IMR-90 (cell line): ENCODE measurements around the gene STAB1. TPM values are rescaled to one million over a fixed set of nuclear protein-coding genes. Genes with fewer than 3 reads are reported as not detected.

ENCODE experiments used
- ATAC-seq: fragments of 200-7000 bp; cut with Tn5 transposase; 2 replicates; pipeline ENCODE4 v1.9.1; 2020; ENCODE audit warnings: low read depth, mild to moderate bottlenecking, moderate library complexity
- BruUV-seq: library from RNA; stranded (reverse); fragments of 400-500 nt; replicated peaks from 2 replicates; lab custom pipeline; 2021; lab: Mats Ljungman, UMichigan
- CTCF ChIA-PET: fragments of 300-600 bp; formaldehyde crosslinking; extraction: SDS; loops from one replicate; lab custom pipeline; 2021; ENCODE audit warnings: antibody characterized with exemption; lab: Yijun Ruan, JAX
- POLR2A ChIA-PET: fragments of 300-600 bp; sonication (Branson Sonifier 250); formaldehyde crosslinking; loops from one replicate; lab custom pipeline; 2022; ENCODE audit warnings: antibody characterized with exemption; ENCODE audit not compliant: unreplicated experiment; lab: Charles Lee
- DNase-seq: peaks from one replicate; pipeline ENCODE4 v3.0.0; 2013
- H2AFZ ChIP-seq: replicated peaks from 2 replicates; pipeline ENCODE3; 2013; ENCODE audit warnings: low read length, mild to moderate bottlenecking; ENCODE audit not compliant: poor library complexity
- H2AK5ac ChIP-seq: 2 replicates; pipeline ENCODE4 v1.6.1; 2013; ENCODE audit warnings: low read depth, low read length, inconsistent platforms
- H2AK9ac ChIP-seq: replicated peaks from 2 replicates; pipeline ENCODE3; 2013; ENCODE audit warnings: mild to moderate bottlenecking, low read depth, low read length, moderate library complexity; ENCODE audit not compliant: poor library complexity
- H2BK120ac ChIP-seq: 2 replicates; pipeline ENCODE4 v1.6.1; 2013; ENCODE audit warnings: low read depth, low read length, inconsistent platforms
- H2BK15ac ChIP-seq: 3 replicates; pipeline ENCODE4 v1.6.1; 2013; ENCODE audit warnings: low read depth, low read length, inconsistent platforms
- H2BK20ac ChIP-seq: 2 replicates; pipeline ENCODE4 v1.6.1; 2013; ENCODE audit warnings: low read depth, mild to moderate bottlenecking, inconsistent platforms, low read length, moderate library complexity
- H2BK5ac ChIP-seq: 2 replicates; pipeline ENCODE4 v1.6.1; 2013; ENCODE audit warnings: mild to moderate bottlenecking, low read depth, low read length, inconsistent platforms; ENCODE audit not compliant: poor library complexity, severe bottlenecking
- H3K14ac ChIP-seq: replicated peaks from 2 replicates; pipeline ENCODE4 v1.6.1; 2013; ENCODE audit warnings: low read depth, low read length, inconsistent platforms
- H3K18ac ChIP-seq: 2 replicates; pipeline ENCODE4 v1.6.1; 2013; ENCODE audit warnings: low read depth, low read length, control low read depth
- H3K23ac ChIP-seq: 2 replicates; pipeline ENCODE4 v1.6.1; 2013; ENCODE audit warnings: low read depth, low read length, inconsistent platforms
- H3K27ac ChIP-seq: 2 replicates; pipeline ENCODE4 v1.5.1; 2013; ENCODE audit warnings: mild to moderate bottlenecking, control low read depth, low read length; ENCODE audit not compliant: insufficient read depth
- H3K27me3 ChIP-seq: 2 replicates; pipeline ENCODE4 v1.6.1; 2013; ENCODE audit warnings: low read length; ENCODE audit not compliant: control insufficient read depth, insufficient read depth
- H3K36me3 ChIP-seq: 2 replicates; pipeline ENCODE4 v1.6.1; 2013; ENCODE audit warnings: low read length, mixed read lengths; ENCODE audit not compliant: control insufficient read depth, insufficient read depth
- H3K4ac ChIP-seq: 2 replicates; pipeline ENCODE4 v1.6.1; 2013; ENCODE audit warnings: low read depth, low read length, inconsistent platforms
- H3K4me1 ChIP-seq: 2 replicates; pipeline ENCODE4 v1.6.1; 2013; ENCODE audit warnings: low read length, mixed read lengths; ENCODE audit not compliant: control insufficient read depth, insufficient read depth
- H3K4me2 ChIP-seq: 2 replicates; pipeline ENCODE4 v1.6.1; 2013; ENCODE audit warnings: low read depth, mild to moderate bottlenecking, control low read depth, low read length, moderate library complexity
- H3K4me3 ChIP-seq: 2 replicates; pipeline ENCODE4 v1.5.1; 2013; ENCODE audit warnings: low read depth, mild to moderate bottlenecking, control low read depth, low read length, moderate library complexity; ENCODE audit not compliant: insufficient read depth
- H3K56ac ChIP-seq: 2 replicates; pipeline ENCODE4 v1.6.1; 2013; ENCODE audit warnings: low read length, inconsistent platforms; ENCODE audit not compliant: insufficient read depth; ENCODE audit errors: extremely low read depth
- H3K79me1 ChIP-seq, 2 experiments: 2 replicates each; pipeline ENCODE4 v1.6.1; 2013; ENCODE audit warnings: low read length in 2 of 2, inconsistent platforms in 1 of 2, low read depth in 1 of 2
- H3K9ac ChIP-seq: 2 replicates; pipeline ENCODE4 v1.6.1; 2013; ENCODE audit warnings: low read depth, low read length, control low read depth
- H3K9me1 ChIP-seq: 2 replicates; pipeline ENCODE4 v1.6.1; 2013; ENCODE audit warnings: low read length, inconsistent platforms; ENCODE audit not compliant: insufficient read depth
- H3K9me3 ChIP-seq: 2 replicates; pipeline ENCODE4 v1.6.1; 2013; ENCODE audit warnings: low read length; ENCODE audit not compliant: control insufficient read depth, insufficient read depth
- H4K20me1 ChIP-seq: 2 replicates; pipeline ENCODE4 v1.6.1; 2013; ENCODE audit warnings: low read length, inconsistent platforms; ENCODE audit not compliant: insufficient read depth
- H4K5ac ChIP-seq: 2 replicates; pipeline ENCODE4 v1.6.1; 2013; ENCODE audit warnings: mild to moderate bottlenecking, low read depth, low read length, control low read depth
- H4K8ac ChIP-seq, 2 experiments: 2 replicates each; pipeline ENCODE4 v1.6.1; 2013; ENCODE audit warnings: low read depth in 2 of 2, low read length in 2 of 2, control low read depth in 1 of 2, inconsistent platforms in 1 of 2
- H4K91ac ChIP-seq: 2 replicates; pipeline ENCODE4 v1.6.1; 2013; ENCODE audit warnings: low read depth, low read length, inconsistent platforms; ENCODE audit not compliant: insufficient read depth
- CHD1 ChIP-seq: IDR thresholded peaks from 2 replicates; pipeline ENCODE4 v1.6.1; 2012; ENCODE audit warnings: low read depth, low read length, improper control_type of control experiment
- CTCF ChIP-seq: conservative IDR thresholded peaks from 2 replicates; pipeline ENCODE4 v1.5.1; 2012; ENCODE audit warnings: mild to moderate bottlenecking, low read depth, low read length, improper control_type of control experiment
- ELK1 ChIP-seq: fragments of 150-350 bp; IDR thresholded peaks from 2 replicates; pipeline ENCODE4 v1.6.1; 2016; ENCODE audit warnings: low read depth, mild to moderate bottlenecking, low read length, moderate library complexity, borderline replicate concordance
- FOS ChIP-seq: fragments of 150-350 bp; IDR thresholded peaks from 2 replicates; pipeline ENCODE4 v1.6.1; 2016; ENCODE audit warnings: low read depth, low read length
- MXI1 ChIP-seq: IDR thresholded peaks from 2 replicates; pipeline ENCODE4 v1.6.1; 2012; ENCODE audit warnings: low read depth, mild to moderate bottlenecking, low read length, moderate library complexity, borderline replicate concordance
- NFE2L2 ChIP-seq: fragments of 150-350 bp; IDR thresholded peaks from 2 replicates; pipeline ENCODE4 v1.6.1; 2016; ENCODE audit warnings: low read depth, mild to moderate bottlenecking, low read length
- POLR2A ChIP-seq: IDR thresholded peaks from 2 replicates; pipeline ENCODE4 v1.6.1; 2012; ENCODE audit warnings: mild to moderate bottlenecking, low read depth, low read length
- RAD21 ChIP-seq: IDR thresholded peaks from 2 replicates; pipeline ENCODE4 v1.6.1; 2012; ENCODE audit warnings: low read length, improper control_type of control experiment
- RFX5 ChIP-seq: IDR thresholded peaks from 2 replicates; pipeline ENCODE4 v1.8.0; 2012; ENCODE audit warnings: low read depth, mild to moderate bottlenecking, low read length, moderate library complexity
- USF2 ChIP-seq: fragments of 150-350 bp; IDR thresholded peaks from 2 replicates; pipeline ENCODE4 v1.6.1; 2017; ENCODE audit warnings: mild to moderate bottlenecking, antibody characterized with exemption, low read length, low read depth
- WGBS, 2 experiments: methylation state at CpG; one replicate each; pipeline versions ENCODE4 v1.1.5 to v1.1.7; 2013; ENCODE audit warnings: missing lambda C conversion rate in 2 of 2; ENCODE audit not compliant: insufficient read length in 1 of 2; ENCODE audit errors: extremely low coverage in 2 of 2; 5-methylcytosine and 5-hydroxymethylcytosine counted together
- dilution Hi-C: fragments of 300-500 bp; cut with HindIII; formaldehyde crosslinking; loops from one replicate; pipeline ENCODE4 v1.14.3; 2018; ENCODE audit warnings: low sequenced_read_pairs; ENCODE audit not compliant: unreplicated experiment
- in situ Hi-C: fragments of 300-500 bp; cut with MboI; formaldehyde crosslinking; loops from 3 replicates; pipeline ENCODE4 v1.14.3; 2019; ENCODE audit warnings: low sequenced_read_pairs, inconsistent platforms, mixed read lengths
- intact Hi-C: fragments of 100-400 bp; cut with micrococcal nuclease; formaldehyde crosslinking; loops from 2 replicates; pipeline ENCODE4 v1.10.0; 2022
- polyA plus RNA-seq, 3 experiments: library from polyadenylated mRNA; depleted of rRNA; stranded (reverse); fragments of >200 nt; gene quantifications; 2 replicates each; pipeline ENCODE4 v1.2.3, GENCODE V29; 2012; ENCODE audit warnings: low replicate concordance in 1 of 3
- total RNA-seq: library from RNA; depleted of rRNA; stranded (reverse); fragments of >200 nt; gene quantifications from 2 replicates; pipeline ENCODE4 v1.2.3, GENCODE V29; 2012

The STAB1 gene
- total and polyA plus RNA-seq, 2 of the 4 experiments (the other 2 are of a cell fraction) = not detected

GRCh38 chr3:52458031-52458760 is 36.9 kb upstream of the STAB1 start:
- Histone ChIP-seq H2BK20ac (no peak overlapping the region), H4K5ac (no peak overlapping the region), H3K27ac (no peak overlapping the region), H2AK9ac (no peak overlapping the region), H3K9me3 (no peaks in the 10 kb centered on the region), H3K79me1 (peaks cover 37 to 65% of the 10 kb centered on the region in 2 experiments), H4K20me1 (peaks cover 27% of the 10 kb centered on the region), H3K4ac (no peak overlapping the region), H3K23ac (no peak overlapping the region), H3K9me1 (peaks cover 20% of the 10 kb centered on the region), H4K8ac (no peak overlapping the region), H3K27me3 (no peaks in the 10 kb centered on the region), H2AFZ (no peak overlapping the region), H3K18ac (no peak overlapping the region), H2BK5ac (no peak overlapping the region), H3K4me3 (no peak overlapping the region), H2BK120ac (no peak overlapping the region), H3K36me3 (peaks cover 37% of the 10 kb centered on the region), H2BK15ac (no peak overlapping the region), H4K91ac (no peak overlapping the region), H3K56ac (no peak overlapping the region), H3K4me2 (no peak overlapping the region), H3K9ac (no peak overlapping the region), H3K14ac (no peak overlapping the region), H2AK5ac (no peak overlapping the region), H3K4me1 (peaks cover 15% of the 10 kb centered on the region)
- dilution Hi-C loops = no loop called here
- no TSS peak for BruUV-seq
- ChIA-PET CTCF (no interaction called here), POLR2A (no interaction called here)
- ATAC-seq = no peak
- in situ Hi-C loops = no loop called here
- intact Hi-C loops = no loop called here
- no peak for DNase-seq
- no CpG with 5 or more reads among the region's 6 CpGs for WGBS, 2 experiments
- no peak for TF ChIP-seq RFX5
- TF ChIP-seq USF2 = no peak
- TF ChIP-seq RAD21 = no peak
- TF ChIP-seq CHD1 = no peak
- TF ChIP-seq MXI1 = no peak
- no peak for TF ChIP-seq FOS
- TF ChIP-seq ELK1 = no peak
- no peak for TF ChIP-seq NFE2L2
- no peak for TF ChIP-seq POLR2A
- TF ChIP-seq CTCF = no peak
